PC-3 (cell line): ENCODE measurements around the gene RFC3.

ENCODE experiments used
- EZH2 ChIP-seq: fragments of 300-600 bp; sonication (generic); IDR thresholded peaks from one replicate; pipeline ENCODE4 v1.6.1; 2017; ENCODE audit warnings: antibody characterized with exemption, mild to moderate bottlenecking, low read length; ENCODE audit not compliant: unreplicated experiment
- TF ChIP-seq, protein P1 (sequence below): fragments of 300-600 bp; sonication (generic); conservative IDR thresholded peaks from 2 replicates; pipeline ENCODE4 v1.5.1; 2017; ENCODE audit warnings: antibody characterized with exemption, low read depth, mild to moderate bottlenecking, low read length

DNA sequence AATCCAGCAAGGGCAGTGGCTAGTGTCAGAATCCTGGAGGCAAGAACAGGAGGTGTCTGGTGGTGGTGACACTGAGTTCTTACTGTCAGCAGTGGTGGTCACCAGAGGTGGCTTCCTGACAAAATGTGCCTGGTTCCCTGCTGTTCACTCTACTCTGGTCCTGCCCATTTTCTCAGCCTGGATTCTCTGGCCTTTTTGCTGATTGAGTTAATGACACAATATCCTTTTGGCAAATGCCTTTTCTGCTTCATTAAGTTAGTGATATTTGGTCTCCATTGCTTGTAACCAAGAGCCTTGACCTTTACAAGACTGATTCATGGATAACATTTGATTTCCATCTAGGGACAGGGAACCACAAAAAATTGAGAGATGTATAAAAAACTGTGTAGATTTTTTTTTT, 51.1 kb downstream of the RFC3 start:
- TF ChIP-seq, protein P1, sequence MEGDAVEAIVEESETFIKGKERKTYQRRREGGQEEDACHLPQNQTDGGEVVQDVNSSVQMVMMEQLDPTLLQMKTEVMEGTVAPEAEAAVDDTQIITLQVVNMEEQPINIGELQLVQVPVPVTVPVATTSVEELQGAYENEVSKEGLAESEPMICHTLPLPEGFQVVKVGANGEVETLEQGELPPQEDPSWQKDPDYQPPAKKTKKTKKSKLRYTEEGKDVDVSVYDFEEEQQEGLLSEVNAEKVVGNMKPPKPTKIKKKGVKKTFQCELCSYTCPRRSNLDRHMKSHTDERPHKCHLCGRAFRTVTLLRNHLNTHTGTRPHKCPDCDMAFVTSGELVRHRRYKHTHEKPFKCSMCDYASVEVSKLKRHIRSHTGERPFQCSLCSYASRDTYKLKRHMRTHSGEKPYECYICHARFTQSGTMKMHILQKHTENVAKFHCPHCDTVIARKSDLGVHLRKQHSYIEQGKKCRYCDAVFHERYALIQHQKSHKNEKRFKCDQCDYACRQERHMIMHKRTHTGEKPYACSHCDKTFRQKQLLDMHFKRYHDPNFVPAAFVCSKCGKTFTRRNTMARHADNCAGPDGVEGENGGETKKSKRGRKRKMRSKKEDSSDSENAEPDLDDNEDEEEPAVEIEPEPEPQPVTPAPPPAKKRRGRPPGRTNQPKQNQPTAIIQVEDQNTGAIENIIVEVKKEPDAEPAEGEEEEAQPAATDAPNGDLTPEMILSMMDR: no peak
- no peak for TF ChIP-seq EZH2
